H9 (cell line): ENCODE measurements around the gene PTPA. TPM values are rescaled to one million over a fixed set of nuclear protein-coding genes. Genes with fewer than 3 reads are reported as not detected.

Source experiments
- DNase-seq: peaks from one replicate; pipeline ENCODE4 v3.0.0-alpha.2; 2017
- H2AFZ ChIP-seq: one replicate; pipeline ENCODE4 v1.6.1; 2013; ENCODE audit warnings: mild to moderate bottlenecking, low read length, control low read depth, moderate library complexity
- H2AK5ac ChIP-seq: 2 replicates; pipeline ENCODE4 v1.6.1; 2013; ENCODE audit warnings: low read length, control low read depth, mixed read lengths; ENCODE audit not compliant: insufficient read length
- H2BK120ac ChIP-seq: one replicate; pipeline ENCODE4 v1.6.1; 2013; ENCODE audit warnings: low read depth, mild to moderate bottlenecking, low read length, control low read depth, inconsistent platforms; ENCODE audit not compliant: poor library complexity, severe bottlenecking
- H2BK12ac ChIP-seq: 2 replicates; pipeline ENCODE4 v1.6.1; 2013; ENCODE audit warnings: low read length, control low read depth, mixed read lengths, low read depth; ENCODE audit not compliant: insufficient read length
- H2BK15ac ChIP-seq: 2 replicates; pipeline ENCODE4 v1.6.1; 2013; ENCODE audit warnings: low read depth, low read length, control low read depth
- H2BK20ac ChIP-seq: one replicate; pipeline ENCODE4 v1.6.1; 2013; ENCODE audit warnings: low read depth, mild to moderate bottlenecking, low read length, control low read depth, inconsistent platforms; ENCODE audit not compliant: poor library complexity, severe bottlenecking
- H2BK5ac ChIP-seq: 2 replicates; pipeline ENCODE4 v1.6.1; 2013; ENCODE audit warnings: low read length, control low read depth, mixed read lengths; ENCODE audit not compliant: insufficient read length
- H3K14ac ChIP-seq: 2 replicates; pipeline ENCODE4 v1.6.1; 2013; ENCODE audit warnings: low read length, control low read depth; ENCODE audit not compliant: insufficient read depth
- H3K18ac ChIP-seq: 2 replicates; pipeline ENCODE4 v1.6.1; 2013; ENCODE audit warnings: low read depth, mild to moderate bottlenecking, mixed read lengths, low read length, control low read depth; ENCODE audit not compliant: insufficient read length
- H3K23ac ChIP-seq: 2 replicates; pipeline ENCODE4 v1.6.1; 2013; ENCODE audit warnings: low read length, control low read depth, mixed read lengths, low read depth; ENCODE audit not compliant: insufficient read length
- H3K23me2 ChIP-seq: 2 replicates; pipeline ENCODE4 v1.6.1; 2013; ENCODE audit warnings: low read depth, mild to moderate bottlenecking, mixed read lengths, low read length, control low read depth; ENCODE audit not compliant: insufficient read length, poor library complexity, severe bottlenecking
- H3K27ac ChIP-seq: 2 replicates; pipeline ENCODE4 v1.5.1; 2013; ENCODE audit warnings: low read length, control low read depth, mixed read lengths, low read depth; ENCODE audit not compliant: insufficient read length
- H3K27me3 ChIP-seq: 2 replicates; pipeline ENCODE4 v1.6.1; 2013; ENCODE audit warnings: low read length, control low read depth, inconsistent platforms; ENCODE audit not compliant: insufficient read depth
- H3K4ac ChIP-seq: 2 replicates; pipeline ENCODE4 v1.6.1; 2013; ENCODE audit warnings: low read depth, mild to moderate bottlenecking, control low read depth, inconsistent platforms, low read length, moderate library complexity
- H3K4me1 ChIP-seq: 2 replicates; pipeline ENCODE4 v1.6.1; 2013; ENCODE audit warnings: low read length, control low read depth, inconsistent platforms; ENCODE audit not compliant: insufficient read depth
- H3K4me2 ChIP-seq: 2 replicates; pipeline ENCODE4 v1.6.1; 2013; ENCODE audit warnings: low read length, control low read depth, mixed read lengths; ENCODE audit not compliant: insufficient read length, insufficient read depth
- H3K56ac ChIP-seq: 2 replicates; pipeline ENCODE4 v1.6.1; 2013; ENCODE audit warnings: low read depth, mild to moderate bottlenecking, mixed read lengths, low read length, control low read depth; ENCODE audit not compliant: insufficient read length
- H3K79me1 ChIP-seq: 2 replicates; pipeline ENCODE4 v1.6.1; 2013; ENCODE audit warnings: low read depth, mild to moderate bottlenecking, moderate library complexity, low read length, control low read depth, inconsistent platforms; ENCODE audit not compliant: insufficient read depth, poor library complexity, severe bottlenecking
- H3K79me2 ChIP-seq: 2 replicates; pipeline ENCODE4 v1.6.1; 2013; ENCODE audit warnings: low read length, control low read depth, inconsistent platforms; ENCODE audit not compliant: insufficient read depth
- H3K9ac ChIP-seq: 2 replicates; pipeline ENCODE4 v1.6.1; 2013; ENCODE audit warnings: low read length, control low read depth, mixed read lengths; ENCODE audit not compliant: insufficient read length; ENCODE audit errors: extremely low read depth
- H3K9me3 ChIP-seq: one replicate; pipeline ENCODE4 v1.6.1; 2013; ENCODE audit warnings: low read depth, low read length, inconsistent platforms; ENCODE audit not compliant: control insufficient read depth
- H3T11ph ChIP-seq: one replicate; pipeline ENCODE4 v1.6.1; 2013; ENCODE audit warnings: mild to moderate bottlenecking, low read length, control low read depth, inconsistent platforms
- H4K20me1 ChIP-seq: one replicate; pipeline ENCODE4 v1.6.1; 2013; ENCODE audit not compliant: control insufficient read depth, insufficient read length, insufficient read depth
- H4K5ac ChIP-seq: 2 replicates; pipeline ENCODE4 v1.6.1; 2013; ENCODE audit warnings: low read depth, mild to moderate bottlenecking, mixed read lengths, low read length, control low read depth; ENCODE audit not compliant: insufficient read length
- H4K8ac ChIP-seq: replicated peaks from 2 replicates; pipeline ENCODE4 v1.6.1; 2013; ENCODE audit warnings: low read length, control low read depth, mixed read lengths, low read depth; ENCODE audit not compliant: insufficient read length
- H4K91ac ChIP-seq: 2 replicates; pipeline ENCODE4 v1.6.1; 2013; ENCODE audit warnings: low read depth, mild to moderate bottlenecking, moderate library complexity, mixed read lengths, low read length, control low read depth; ENCODE audit not compliant: insufficient read length
- H3K27ac Mint-ChIP-seq, 3 experiments: 2 replicates in 2 of 3; 3 replicates in 1 of 3; pipeline ENCODE4 v1.8.0; 2020 to 2021; ENCODE audit warnings: mixed read lengths in 3 of 3, mild to moderate bottlenecking in 1 of 3, moderate library complexity in 1 of 3
- H3K27me3 Mint-ChIP-seq: 2 replicates; pipeline ENCODE4 v1.8.0; 2021; ENCODE audit warnings: low read depth, mild to moderate bottlenecking, moderate library complexity, mixed read lengths
- H3K36me3 Mint-ChIP-seq, 3 experiments: 2 replicates in 2 of 3; 3 replicates in 1 of 3; pipeline ENCODE4 v1.8.0; 2020 to 2021; ENCODE audit warnings: low read depth in 3 of 3, mixed read lengths in 3 of 3; ENCODE audit not compliant: insufficient read depth in 1 of 3
- H3K4me1 Mint-ChIP-seq, 2 experiments: 2 replicates each; pipeline ENCODE4 v1.8.0; 2020; ENCODE audit warnings: mixed read lengths in 2 of 2
- H3K4me3 Mint-ChIP-seq, 2 experiments: 2 replicates in 1 of 2; 3 replicates in 1 of 2; pipeline ENCODE4 v1.8.0; 2020 to 2021; ENCODE audit warnings: mild to moderate bottlenecking in 2 of 2, mixed read lengths in 2 of 2, moderate library complexity in 1 of 2
- H3K9me3 Mint-ChIP-seq, 2 experiments: 2 replicates in 1 of 2; 3 replicates in 1 of 2; pipeline ENCODE4 v1.8.0; 2020; ENCODE audit warnings: mild to moderate bottlenecking in 2 of 2, mixed read lengths in 2 of 2, moderate library complexity in 1 of 2
- CTCF ChIP-seq: fragments of 200-600 bp; sonication (generic); conservative IDR thresholded peaks from 3 replicates; pipeline ENCODE4 v1.8.0; 2021; ENCODE audit warnings: antibody characterized with exemption, mild to moderate bottlenecking
- WGBS: extraction: QIAGEN DNeasy Blood & Tissue Kit; methylation state at CpG from one replicate; pipeline ENCODE4 v1.1.7; 2013; ENCODE audit warnings: missing lambda C conversion rate, low lambda C conversion rate, mixed read lengths; ENCODE audit not compliant: insufficient read length; ENCODE audit errors: extremely low coverage; 5-methylcytosine and 5-hydroxymethylcytosine counted together
- total RNA-seq: library from RNA; stranded (reverse); gene quantifications from 2 replicates; pipeline ENCODE4 v1.2.1, GENCODE V29; 2021

The PTPA gene
- total RNA-seq, 1 experiment from 2014 or later = 145 TPM

- Mint-ChIP-seq H3K4me3 (peak overlapping the region; percentile 43 to 64; a peak in 4 of 5 replicates), H3K27me3 (peaks cover 19% of the 10 kb centered on the region), H3K27ac (peak overlapping the region in 1 of 3 experiments; percentile 49; a peak in 2 of 7 replicates), H3K36me3 (peaks cover 0 to 3% (median 2%) of the 10 kb centered on the region in 3 experiments; a peak in 1 of 7 replicates), H3K4me1 (peaks cover 20 to 41% of the 10 kb centered on the region in 2 experiments), H3K9me3 (no peaks in the 10 kb centered on the region; a peak in 2 of 5 replicates)
- no peak overlapping the region for H3K18ac ChIP-seq
- no peak overlapping the region for H3K56ac ChIP-seq
- H4K8ac ChIP-seq = no peak overlapping the region
- no peaks in the 10 kb centered on the region for H3K79me2 ChIP-seq
- H3K4me1 ChIP-seq = peaks cover 8% of the 10 kb centered on the region; the same call in 1 of the 2 replicates
- no peak overlapping the region for H4K5ac ChIP-seq
- TF ChIP-seq CTCF = no peak
- no peaks in the 10 kb centered on the region for H3K9me3 ChIP-seq
- no peaks in the 10 kb centered on the region for H3K79me1 ChIP-seq
- DNase-seq = peak; percentile 86
- H2AFZ ChIP-seq = no peak overlapping the region
- H2BK5ac ChIP-seq = no peak overlapping the region
- no peaks in the 10 kb centered on the region for H3K23me2 ChIP-seq
- no peak overlapping the region for H3K14ac ChIP-seq
- H3K27me3 ChIP-seq = no peaks in the 10 kb centered on the region
- peak overlapping the region; percentile 32 for H3K4me2 ChIP-seq
- no peak overlapping the region for H2AK5ac ChIP-seq
- H2BK12ac ChIP-seq = no peak overlapping the region
- H3T11ph ChIP-seq = no peak overlapping the region
- H3K9ac ChIP-seq = no peak overlapping the region
- H4K91ac ChIP-seq = no peak overlapping the region
- H2BK15ac ChIP-seq = no peak overlapping the region
- WGBS = no CpG with 5 or more reads among the region's 18 CpGs
- no peak overlapping the region for H3K4ac ChIP-seq
- H2BK120ac ChIP-seq = no peak overlapping the region
- H2BK20ac ChIP-seq = no peak overlapping the region
- H3K23ac ChIP-seq = no peak overlapping the region
- H3K27ac ChIP-seq = no peak overlapping the region
- H4K20me1 ChIP-seq = no peaks in the 10 kb centered on the region
Observed at GRCh38 chr9:129166623-129167557, 55.7 kb downstream of the PTPA start.
